Transverse colon (tissue), 4 donors: ENCODE measurements around the gene MCC. TPM values are rescaled to one million over a fixed set of nuclear protein-coding genes. Genes with fewer than 3 reads are reported as not detected.

Experiments used
- DNase-seq: peaks from one replicate; pipeline ENCODE4 v3.0.0-alpha.2; 2019
- H3K27ac ChIP-seq, 4 donors: fragments of 200-600 bp; sonication (generic); 2 replicates each; pipeline ENCODE4 v1.5.1; 2016 to 2018; ENCODE audit warnings: inconsistent platforms in 4 of 4
- H3K27me3 ChIP-seq: fragments of 200-600 bp; sonication (generic); 2 replicates; pipeline ENCODE4 v1.5.1; 2017; ENCODE audit warnings: inconsistent platforms
- H3K36me3 ChIP-seq, 4 donors: fragments of 200-600 bp; sonication (generic); 2 replicates each; pipeline ENCODE4 v1.5.1; 2017 to 2019; ENCODE audit warnings: inconsistent platforms in 4 of 4
- H3K4me1 ChIP-seq, 4 donors: fragments of 200-600 bp; sonication (generic); 2 replicates each; pipeline ENCODE4 v1.5.1; 2017 to 2020; ENCODE audit warnings: inconsistent platforms in 4 of 4
- H3K4me3 ChIP-seq, 4 donors: fragments of 200-600 bp; sonication (generic); 1 replicate in 1 of 4; 2 replicates in 3 of 4; pipeline versions ENCODE4 v1.5.1 to v1.6.1; 2017 to 2019; ENCODE audit warnings: inconsistent platforms in 4 of 4
- H3K9me3 ChIP-seq, 2 donors: fragments of 200-600 bp; sonication (generic); 2 replicates each; pipeline ENCODE4 v1.5.1; 2017 to 2019; ENCODE audit warnings: inconsistent platforms in 2 of 2
- CTCF ChIP-seq, 5 experiments: fragments of 200-600 bp in 3 of 5; fragments of 450-650 bp in 2 of 5; sonication (generic) in 3 of 5; IDR thresholded peaks; 1 replicate in 2 of 5; 2 replicates in 3 of 5; pipeline ENCODE4 v1.5.1; 2016 to 2017; ENCODE audit warnings: antibody characterized with exemption in 5 of 5, inconsistent platforms in 3 of 5, mild to moderate bottlenecking in 2 of 5, moderate library complexity in 1 of 5
- EP300 ChIP-seq: sonication (generic); formaldehyde crosslinking; IDR thresholded peaks from one replicate; pipeline ENCODE4 v1.6.1; 2017; ENCODE audit warnings: antibody characterized with exemption, low read depth
- POLR2A ChIP-seq: fragments of 450-650 bp; IDR thresholded peaks from one replicate; pipeline ENCODE4 v1.6.1; 2016; ENCODE audit warnings: antibody characterized with exemption, mild to moderate bottlenecking, moderate library complexity
- POLR2AphosphoS5 ChIP-seq, 3 donors: sonication (generic); formaldehyde crosslinking; IDR thresholded peaks; one replicate each; pipeline ENCODE4 v1.6.1; 2016; ENCODE audit warnings: antibody characterized with exemption in 3 of 3
- WGBS, 2 donors: methylation state at CpG; one replicate each; pipeline ENCODE4 v1.1.5; 2018; ENCODE audit warnings: low coverage in 1 of 2; 5-methylcytosine and 5-hydroxymethylcytosine counted together
- in situ Hi-C, 4 donors: fragments of 200-750 bp; cut with MboI; loops; one replicate each; pipeline versions ENCODE4 v1.15.0 to v1.15.1; 2017; ENCODE audit warnings: low sequenced_read_pairs in 3 of 4, low pct_ligation_motif_present in 1 of 4, low pct_unique_long_range_greater_than_20kb in 1 of 4
- intact Hi-C: fragments of 100-400 bp; cut with DNase I; formaldehyde crosslinking; loops from one replicate; pipeline ENCODE4 v1.15.1; 2023; ENCODE audit warnings: low total_unique reads
- total RNA-seq, 4 donors: library from RNA; depleted of rRNA; stranded (reverse); fragments of >200 nt; gene quantifications; one replicate each; pipeline ENCODE4 v1.1.0, GENCODE V29; 2016

The MCC gene
- total RNA-seq, 4 donors from 2014 or later = 2.6 to 28.4 (median 16.4) TPM

GRCh38 chr5:113178073-113178779, 310.0 kb downstream of the MCC start:
- H3K9me3 ChIP-seq = no peaks in the 10 kb centered on the region
- DNase-seq = no peak
- WGBS, 2 donors = 52 to 73% methylated on average over 3 to 6 of the region's 6 CpGs
- no peak for TF ChIP-seq POLR2AphosphoS5 (IDR thresholded peaks at IDR 0.05)
- TF ChIP-seq EP300 = no peak
- TF ChIP-seq CTCF (IDR thresholded peaks at IDR 0.05) = no peak
- TF ChIP-seq POLR2A = no peak
- intact Hi-C loops (no loop called here), in situ Hi-C loops (no loop called here)
- no peaks in the 10 kb centered on the region for H3K36me3 ChIP-seq
- H3K27me3 ChIP-seq = no peaks in the 10 kb centered on the region
- H3K27ac ChIP-seq = no peak overlapping the region
- peaks cover 0 to 6% (median 0%) of the 10 kb centered on the region in 4 donors for H3K4me1 ChIP-seq
- no peak overlapping the region for H3K4me3 ChIP-seq

GRCh38 chr5:113177225-113177624, 311.0 kb downstream of the MCC start:
- peaks cover 0 to 6% (median 0%) of the 10 kb centered on the region in 4 donors for H3K4me1 ChIP-seq
- in situ Hi-C loops = no loop called here
- intact Hi-C loops = no loop called here
- TF ChIP-seq POLR2A = no peak
- TF ChIP-seq EP300 = no peak
- TF ChIP-seq POLR2AphosphoS5 (IDR thresholded peaks at IDR 0.05) = no peak
- no peak for TF ChIP-seq CTCF (IDR thresholded peaks at IDR 0.05)
- no peak overlapping the region for H3K27ac ChIP-seq
- H3K9me3 ChIP-seq = no peaks in the 10 kb centered on the region
- H3K27me3 ChIP-seq = no peaks in the 10 kb centered on the region
- DNase-seq = no peak
- H3K36me3 ChIP-seq = no peaks in the 10 kb centered on the region
- H3K4me3 ChIP-seq = no peak overlapping the region
- WGBS, 2 donors = 94 to 100% methylated on average over 1 of the region's 1 CpG

- 73 to 91% methylated on average over 3 to 4 of the region's 4 CpGs for WGBS, 2 donors
- Histone ChIP-seq H3K27me3 (no peaks in the 10 kb centered on the region), H3K27ac (no peak overlapping the region), H3K4me1 (peaks cover 0 to 6% (median 0%) of the 10 kb centered on the region in 4 donors), H3K4me3 (no peak overlapping the region), H3K9me3 (no peaks in the 10 kb centered on the region), H3K36me3 (no peaks in the 10 kb centered on the region)
- DNase-seq = no peak
- intact Hi-C loops (no loop called here), in situ Hi-C loops (no loop called here)
- TF ChIP-seq POLR2AphosphoS5 (IDR thresholded peaks at IDR 0.05) (no peak), POLR2A (no peak)
Observed at GRCh38 chr5:113176734-113177133, 311.5 kb downstream of the MCC start.

- TF ChIP-seq CTCF (IDR thresholded peaks at IDR 0.05) = no peak
- TF ChIP-seq EP300 = no peak
- no peak for TF ChIP-seq POLR2AphosphoS5 (IDR thresholded peaks at IDR 0.05)
- TF ChIP-seq POLR2A = no peak
- Histone ChIP-seq H3K27ac (no peak overlapping the region), H3K27me3 (no peaks in the 10 kb centered on the region), H3K4me1 (peaks cover 0 to 6% (median 0%) of the 10 kb centered on the region in 4 donors), H3K9me3 (no peaks in the 10 kb centered on the region), H3K36me3 (no peaks in the 10 kb centered on the region), H3K4me3 (no peak overlapping the region)
- intact Hi-C loops (no loop called here), in situ Hi-C loops (no loop called here)
- 52% methylated on average over 2 of the region's 2 CpGs; no CpG with 5 or more reads in 1 of the 2 donors for WGBS, 2 donors
- DNase-seq = no peak
Observed at GRCh38 chr5:113176196-113176595, 312.1 kb downstream of the MCC start.
